GM21528 (cell line): ENCODE measurements around the gene NTF4.

Source experiments
- ATAC-seq: cut with Tn5 transposase; IDR thresholded peaks from one replicate; pipeline ENCODE4 v1.9.1; 2021; ENCODE audit warnings: mild to moderate bottlenecking, moderate library complexity; ENCODE audit not compliant: unreplicated experiment, low FRiP score

The NTF4 gene

GRCh38 chr19:49064768-49065611 is at the start of gene NTF4:
Gene NTF4, minus strand, starts transcription at chr19:49064818. Its CDS starts 2,821 bp downstream, at chr19:49061997.
- no peak for ATAC-seq

DNA sequence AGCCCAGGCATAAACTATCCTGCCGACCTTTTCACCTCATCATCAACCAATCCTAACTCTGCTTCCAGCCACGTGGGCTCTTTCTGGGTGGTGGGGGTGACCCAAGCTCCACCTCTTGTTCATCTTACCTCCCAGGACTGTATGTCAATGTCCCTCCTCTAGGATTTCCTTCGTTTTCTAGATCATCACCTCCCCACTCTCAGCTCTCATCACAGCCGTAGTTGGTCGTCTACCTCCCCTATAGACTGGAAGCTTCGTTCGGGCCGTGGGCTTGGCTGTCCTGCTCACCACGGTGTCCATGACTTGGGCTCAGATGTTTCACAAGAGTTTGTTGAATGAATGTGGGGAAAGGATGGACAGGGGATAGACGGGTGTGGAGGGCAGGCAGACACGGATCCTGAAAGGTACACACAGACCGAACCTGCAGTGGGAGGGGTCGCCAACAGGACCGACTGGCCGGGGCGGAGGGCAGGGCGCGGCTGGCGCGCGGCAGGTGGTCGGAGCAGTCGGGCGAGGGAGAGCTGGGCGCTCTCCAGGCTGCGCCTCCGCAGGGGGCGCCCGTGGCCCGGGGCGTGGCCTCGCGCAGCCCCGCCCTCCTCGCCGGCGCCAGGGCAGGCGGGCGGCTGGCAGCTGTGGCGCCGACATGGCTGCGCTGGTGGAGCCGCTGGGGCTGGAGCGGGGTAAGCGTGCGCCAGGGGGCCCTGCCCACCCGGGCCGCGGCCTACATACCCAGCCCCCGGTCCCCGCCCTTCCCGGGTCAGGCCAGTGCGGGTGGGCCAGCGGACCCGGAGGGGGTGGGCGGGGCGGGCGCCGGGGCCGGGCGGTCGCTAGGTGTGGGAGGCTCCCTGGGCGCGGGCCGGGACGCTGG is 49.4 kb upstream of the NTF4 start, which contains the start of gene LIN7B:
Gene LIN7B, plus strand, starts transcription at position 609 of the 868 bp plus-strand sequence. Its CDS starts 35 bp downstream, at position 644.
- ATAC-seq: peak; percentile 32

GRCh38 chr19:49111218-49111998 is 46.8 kb upstream of the NTF4 start:
- ATAC-seq: no peak

- ATAC-seq: no peak
Measured at GRCh38 chr19:49110567-49110966, 45.9 kb upstream of the NTF4 start.

- no peak for ATAC-seq
Measured at GRCh38 chr19:49109569-49110233, 45.1 kb upstream of the NTF4 start.

GRCh38 chr19:49109051-49109450 is 44.4 kb upstream of the NTF4 start:
- no peak for ATAC-seq

GRCh38 chr19:49107625-49108459 is 43.2 kb upstream of the NTF4 start:
- no peak for ATAC-seq

DNA sequence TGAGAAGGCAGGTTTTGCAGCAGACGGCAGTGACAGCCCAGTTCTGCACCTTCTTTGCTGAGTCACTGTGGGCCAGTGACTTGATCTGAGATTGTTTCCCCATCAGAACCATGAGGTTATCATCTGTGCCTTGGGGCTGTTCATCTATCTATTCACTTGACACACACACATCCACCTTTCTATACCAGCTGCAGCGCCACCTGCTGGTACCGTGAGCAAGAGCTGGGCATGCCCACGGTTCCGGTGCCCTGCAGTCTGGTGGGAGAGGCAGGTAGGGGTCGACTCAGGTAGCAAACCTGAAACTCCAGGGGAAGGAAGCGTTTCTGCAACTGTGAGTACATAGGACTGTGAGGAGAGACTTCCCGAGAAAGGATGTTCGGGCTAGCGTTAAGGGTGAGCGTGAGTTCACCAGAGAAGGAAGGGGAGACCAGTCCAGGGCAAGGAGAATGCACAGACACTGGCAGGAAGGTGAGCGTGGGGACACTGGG is 42.1 kb upstream of the NTF4 start:
- ATAC-seq: no peak

- no peak for ATAC-seq
Measured at GRCh38 chr19:49104229-49104864, 39.7 kb upstream of the NTF4 start.

DNA sequence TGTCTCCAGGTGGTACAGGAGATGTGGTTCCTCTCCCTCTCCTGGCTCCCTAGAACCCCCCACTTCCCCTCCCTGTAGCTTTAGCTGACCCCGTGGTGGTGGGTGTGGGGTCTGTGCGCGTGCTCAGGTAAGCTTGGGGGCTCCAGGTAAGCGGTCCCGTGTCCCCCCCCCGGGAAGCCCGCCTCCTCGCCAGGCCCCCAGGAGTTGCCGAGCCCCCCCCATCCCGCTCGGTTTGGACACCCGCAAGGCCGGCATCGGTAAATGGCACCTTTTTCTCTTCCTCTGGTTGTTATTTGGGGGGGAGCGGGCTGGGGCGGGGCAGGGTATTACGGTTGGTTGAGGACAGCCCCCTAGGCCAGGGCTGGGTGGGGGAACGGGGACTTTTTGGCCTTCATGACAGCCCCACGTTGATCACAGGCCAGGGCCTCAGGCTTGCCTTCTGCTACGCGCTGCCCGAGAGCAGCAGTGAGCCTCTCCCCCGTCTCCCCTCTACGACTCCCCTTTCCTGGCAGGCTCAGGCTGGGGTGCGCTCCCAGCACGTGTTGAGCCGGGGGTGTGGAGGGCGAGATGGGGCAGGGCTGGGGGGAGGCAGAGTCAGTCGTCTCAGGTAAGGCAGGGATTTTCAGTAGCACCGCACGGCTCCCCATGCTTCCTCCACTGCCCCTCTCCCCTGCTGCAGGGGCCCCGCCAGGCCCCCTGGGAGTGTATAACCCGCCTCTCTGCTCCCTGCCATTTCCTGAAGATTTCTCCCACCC is 38.9 kb upstream of the NTF4 start:
- ATAC-seq: no peak

- ATAC-seq: no peak
Measured at GRCh38 chr19:49102303-49102702, 37.7 kb upstream of the NTF4 start.

DNA sequence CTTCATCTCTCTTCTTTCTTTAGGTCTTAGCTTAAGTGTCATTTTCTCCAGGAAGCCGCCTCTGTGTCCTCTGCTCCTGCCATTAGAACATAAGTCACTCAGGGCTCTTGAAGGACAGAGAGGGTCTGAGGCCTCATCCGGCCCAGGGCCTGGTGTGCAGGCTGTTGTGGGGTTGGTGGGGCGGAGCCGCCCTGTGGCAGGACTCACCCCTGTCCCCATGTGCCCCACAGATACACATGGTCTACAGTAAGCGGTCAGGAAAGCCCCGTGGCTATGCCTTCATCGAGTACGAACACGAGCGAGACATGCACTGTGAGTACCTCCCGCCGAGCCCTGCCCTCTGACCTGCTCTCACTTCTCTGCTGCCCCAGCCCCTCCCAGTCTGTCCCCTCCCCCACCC is 36.5 kb upstream of the NTF4 start:
- ATAC-seq: no peak

GRCh38 chr19:49098795-49099194 is 34.2 kb upstream of the NTF4 start:
- no peak for ATAC-seq

GRCh38 chr19:49097453-49098288 is 33.1 kb upstream of the NTF4 start:
- ATAC-seq: no peak

DNA sequence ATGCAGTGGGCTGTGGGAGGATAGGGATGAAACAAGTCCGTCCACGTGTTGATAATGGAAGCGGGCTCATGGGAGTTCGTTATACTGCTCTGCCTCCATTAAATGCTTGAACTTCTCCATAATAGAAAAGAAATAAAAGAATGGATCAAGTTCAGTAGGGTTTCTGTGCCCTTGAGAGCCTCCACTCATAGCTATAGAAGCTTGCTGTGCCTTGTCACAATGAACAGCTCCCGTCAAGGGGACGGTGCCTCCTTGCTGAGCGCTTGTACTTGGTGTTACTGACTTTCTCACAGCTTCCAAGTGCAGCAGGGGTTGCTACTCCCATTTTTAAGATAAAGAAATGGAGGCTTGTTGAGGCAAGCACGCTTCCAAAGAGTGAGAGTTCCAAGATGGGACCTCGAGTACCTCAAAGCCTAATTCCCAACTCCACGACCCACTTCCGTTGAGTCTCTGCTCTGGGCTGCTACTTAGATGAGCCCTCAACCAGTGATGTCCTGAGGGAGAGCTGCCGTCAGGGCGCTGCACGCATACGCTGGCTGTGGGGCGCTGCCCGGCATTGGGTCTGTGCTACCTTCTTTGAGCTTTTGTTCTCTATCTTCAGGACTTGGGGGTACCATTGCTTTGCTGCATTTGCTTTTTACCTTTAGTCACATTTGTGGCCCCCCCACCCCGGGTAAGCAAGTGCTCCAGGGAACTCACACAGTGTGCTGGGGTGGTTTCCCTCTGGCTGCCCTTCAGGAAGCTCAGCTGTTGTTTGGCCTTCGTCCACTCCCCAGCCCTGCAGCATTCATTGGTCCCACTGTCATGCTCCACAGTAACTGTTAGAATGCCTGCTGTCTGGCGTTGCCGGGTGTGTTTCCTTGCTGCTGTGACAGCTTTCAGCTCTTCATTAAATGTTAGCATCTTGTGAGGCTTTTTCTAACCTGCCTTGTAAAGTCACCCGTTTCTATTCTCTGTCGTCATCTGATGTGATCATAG is 30.2 kb upstream of the NTF4 start:
- no peak for ATAC-seq

DNA sequence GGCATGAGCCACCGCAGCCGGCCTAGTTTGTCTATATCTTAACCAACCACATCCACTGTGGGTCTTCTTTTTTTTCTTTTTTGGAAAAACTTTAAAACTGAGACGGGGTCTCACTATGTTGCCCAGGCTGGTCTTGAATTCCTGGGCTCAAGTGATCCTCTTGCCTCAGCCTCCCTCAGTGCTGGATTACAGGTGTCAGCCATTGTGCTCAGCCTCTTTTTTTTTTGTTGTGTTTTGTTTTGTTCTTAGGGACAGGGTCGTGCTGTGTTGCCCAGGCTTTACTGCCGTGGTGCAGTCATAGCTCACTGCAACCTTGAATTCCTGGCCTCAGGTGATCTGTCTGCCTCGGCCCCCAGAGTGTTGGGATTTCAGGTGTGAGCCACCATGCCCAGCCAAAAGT is 28.1 kb upstream of the NTF4 start:
- no peak for ATAC-seq
